CD4-positive, CD25-positive, alpha-beta regulatory T cell (primary cell): Measurements from ENCODE around the gene RPL27A. TPM values are rescaled to one million over a fixed set of nuclear protein-coding genes. Genes with fewer than 3 reads are reported as not detected.

Experiments
- ATAC-seq, 2 donors: fragments of 150-1000 bp; cut with Tn5 transposase; one replicate each; pipeline ENCODE4 v1.10.0; 2021; ENCODE audit warnings: low read depth in 2 of 2, moderate number of reproducible peaks in 2 of 2, moderate library complexity in 1 of 2
- DNase-seq, 3 donors: peaks; one replicate each; pipeline versions ENCODE4 v3.0.0 to v3.0.0-alpha.2; 2012 to 2022; ENCODE audit warnings: mixed read lengths in 1 of 3
- H3K27ac ChIP-seq: one replicate; pipeline ENCODE4 v1.7.0; 2013; ENCODE audit warnings: mild to moderate bottlenecking, low read length; ENCODE audit not compliant: insufficient read depth, poor library complexity, severe bottlenecking
- H3K27me3 ChIP-seq: one replicate; pipeline ENCODE4 v1.7.0; 2013; ENCODE audit warnings: low read length; ENCODE audit not compliant: control insufficient read depth, insufficient read depth
- H3K36me3 ChIP-seq: one replicate; pipeline ENCODE4 v1.7.0; 2013; ENCODE audit warnings: mild to moderate bottlenecking, low read length, moderate library complexity; ENCODE audit not compliant: control insufficient read depth, insufficient read depth
- H3K4me1 ChIP-seq: 2 replicates; pipeline ENCODE4 v1.7.0; 2013; ENCODE audit warnings: mild to moderate bottlenecking, low read length; ENCODE audit not compliant: insufficient read depth, control insufficient read depth, poor library complexity, severe bottlenecking
- H3K4me3 ChIP-seq: one replicate; pipeline ENCODE4 v1.7.0; 2013; ENCODE audit warnings: low read depth, mild to moderate bottlenecking, low read length, moderate library complexity
- H3K9me3 ChIP-seq, 2 experiments: 1 replicate in 1 of 2; 2 replicates in 1 of 2; pipeline ENCODE4 v1.7.0; 2013; ENCODE audit warnings: low read length in 2 of 2, mild to moderate bottlenecking in 1 of 2, moderate library complexity in 1 of 2; ENCODE audit not compliant: control insufficient read depth in 2 of 2
- H3K27ac Mint-ChIP-seq, 3 donors: one replicate each; pipeline ENCODE4 v1.8.0; 2020 to 2022; ENCODE audit warnings: mild to moderate bottlenecking in 3 of 3, mixed read lengths in 3 of 3, moderate library complexity in 2 of 3
- H3K27me3 Mint-ChIP-seq: one replicate; pipeline ENCODE4 v1.8.0; 2022; ENCODE audit warnings: mild to moderate bottlenecking, mixed read lengths
- H3K36me3 Mint-ChIP-seq: one replicate; pipeline ENCODE4 v1.8.0; 2020; ENCODE audit warnings: mixed read lengths
- H3K4me1 Mint-ChIP-seq, 4 donors: one replicate each; pipeline ENCODE4 v1.8.0; 2020 to 2022; ENCODE audit warnings: mixed read lengths in 4 of 4, mild to moderate bottlenecking in 1 of 4
- H3K4me3 Mint-ChIP-seq, 4 donors: one replicate each; pipeline ENCODE4 v1.8.0; 2020 to 2022; ENCODE audit warnings: mild to moderate bottlenecking in 4 of 4, mixed read lengths in 4 of 4, moderate library complexity in 3 of 4
- H3K9me3 Mint-ChIP-seq, 7 donors: one replicate each; pipeline ENCODE4 v1.8.0; 2020 to 2022; ENCODE audit warnings: mixed read lengths in 7 of 7, mild to moderate bottlenecking in 3 of 7, moderate library complexity in 2 of 7
- polyA plus RNA-seq, 4 donors: library from polyadenylated mRNA; unstranded; fragments of 300-500 nt; fragmentation: Illumina TruSeq; gene quantifications; one replicate each; pipeline ENCODE4 v1.2.3, GENCODE V29; 2021
- total RNA-seq: library from RNA; stranded (reverse); gene quantifications from one replicate; pipeline ENCODE4 v1.2.3, GENCODE V29; 2022

RPL27A gene
- total and polyA plus RNA-seq, 5 donors from 2014 or later, result 1,139 to 4,268 (median 2,980) TPM

DNA sequence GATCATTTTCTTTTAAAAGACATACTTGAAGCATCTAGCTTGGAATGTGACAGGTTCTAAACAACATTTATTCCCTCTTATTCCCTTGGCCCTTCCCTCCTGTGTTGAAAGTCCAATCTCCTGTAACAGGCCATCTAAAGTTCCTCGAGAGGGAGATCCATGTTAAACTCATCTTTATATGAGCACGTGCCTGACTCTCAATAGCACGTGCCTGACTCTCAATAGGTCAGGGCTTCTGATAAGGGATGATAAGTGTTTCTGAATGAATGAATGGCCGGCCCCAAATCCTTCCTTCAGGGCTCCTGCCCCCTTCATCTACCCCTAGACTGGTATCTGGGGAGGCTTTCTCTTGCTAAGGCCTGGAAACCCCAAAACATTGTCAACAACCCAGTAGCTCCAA lies 27.2 kb downstream of the RPL27A start:
- Mint-ChIP-seq H3K27me3 (no peaks in the 10 kb centered on the region), H3K4me3 (no peak overlapping the region), H3K9me3 (peaks cover 0 to 1% (median 0%) of the 10 kb centered on the region in 7 donors), H3K36me3 (no peaks in the 10 kb centered on the region), H3K27ac (peak overlapping the region in 1 of 3 donors; percentile 38), H3K4me1 (peaks cover 0 to 3% (median 0%) of the 10 kb centered on the region in 4 donors)
- Histone ChIP-seq H3K4me3 (no peak overlapping the region), H3K36me3 (no peaks in the 10 kb centered on the region), H3K4me1 (no peaks in the 10 kb centered on the region), H3K27me3 (no peaks in the 10 kb centered on the region), H3K27ac (no peak overlapping the region), H3K9me3 (no peaks in the 10 kb centered on the region)
- DNase-seq, result no peak
- no peak for ATAC-seq

DNA sequence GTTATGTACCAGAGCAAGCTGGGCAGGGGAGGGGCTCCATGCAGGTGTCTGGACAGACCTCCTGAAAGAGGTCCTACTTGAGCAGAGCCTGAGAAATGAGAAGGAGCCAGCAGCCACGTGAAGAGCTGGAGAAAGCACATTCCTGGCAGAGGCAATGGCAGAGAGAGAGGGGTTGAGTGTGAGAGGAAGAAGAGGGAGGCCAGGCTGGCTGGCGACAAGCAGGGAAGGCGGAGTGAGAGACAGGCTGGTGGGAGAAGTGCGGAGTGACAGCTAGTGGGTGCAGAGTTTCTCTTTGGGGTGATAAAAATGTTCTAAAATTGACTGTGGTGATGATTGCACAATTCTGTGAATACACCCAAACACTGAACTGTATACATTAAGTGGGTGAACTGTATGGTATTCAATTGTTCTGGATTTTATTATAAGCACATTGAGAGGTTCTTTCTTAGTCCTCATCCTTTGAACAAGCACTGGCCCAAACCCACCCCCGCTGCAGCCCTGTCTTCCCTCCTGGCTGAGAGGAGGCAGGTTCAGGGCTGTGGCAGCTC lies 29.4 kb downstream of the RPL27A start:
- DNase-seq, result no peak
- no peak overlapping the region for H3K4me3 ChIP-seq
- H3K4me1 ChIP-seq, result no peaks in the 10 kb centered on the region
- no peaks in the 10 kb centered on the region for H3K27me3 ChIP-seq
- Mint-ChIP-seq H3K27ac (peak overlapping the region in 1 of 3 donors; percentile 20), H3K27me3 (no peaks in the 10 kb centered on the region), H3K4me3 (no peak overlapping the region), H3K9me3 (peaks cover 0 to 1% (median 0%) of the 10 kb centered on the region in 7 donors), H3K36me3 (no peaks in the 10 kb centered on the region), H3K4me1 (no peaks in the 10 kb centered on the region)
- H3K36me3 ChIP-seq, result no peaks in the 10 kb centered on the region
- no peaks in the 10 kb centered on the region for H3K9me3 ChIP-seq
- no peak for ATAC-seq
- H3K27ac ChIP-seq, result no peak overlapping the region

DNA sequence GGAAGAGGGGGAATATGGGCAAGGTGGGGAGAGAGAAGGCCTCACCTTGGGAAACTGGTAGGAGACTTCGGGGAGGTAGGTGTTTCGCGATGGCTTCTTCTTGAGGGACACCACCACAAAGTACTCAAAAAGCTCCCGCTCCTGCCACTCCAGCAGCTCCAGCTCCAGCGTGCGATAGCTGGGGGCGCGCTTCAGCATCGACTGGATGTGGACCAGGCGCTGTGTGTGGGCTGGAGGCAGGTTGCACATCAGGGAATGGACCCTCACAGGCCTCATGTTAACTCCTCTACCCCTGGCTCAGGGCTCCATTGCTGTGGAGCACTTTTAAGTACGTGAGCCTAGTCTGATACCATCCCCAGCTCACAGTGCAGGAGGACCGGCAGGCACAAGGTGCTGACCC lies 29.9 kb downstream of the RPL27A start:
- H3K27me3 ChIP-seq, result no peaks in the 10 kb centered on the region
- no peak overlapping the region for H3K27ac ChIP-seq
- no peaks in the 10 kb centered on the region for H3K9me3 ChIP-seq
- Mint-ChIP-seq H3K9me3 (peaks cover 0 to 1% (median 0%) of the 10 kb centered on the region in 7 donors), H3K36me3 (no peaks in the 10 kb centered on the region), H3K27ac (no peak overlapping the region), H3K27me3 (no peaks in the 10 kb centered on the region), H3K4me3 (no peak overlapping the region), H3K4me1 (no peaks in the 10 kb centered on the region)
- ATAC-seq (no peak), DNase-seq (no peak)
- no peaks in the 10 kb centered on the region for H3K4me1 ChIP-seq
- H3K36me3 ChIP-seq, result no peaks in the 10 kb centered on the region
- no peak overlapping the region for H3K4me3 ChIP-seq

DNA sequence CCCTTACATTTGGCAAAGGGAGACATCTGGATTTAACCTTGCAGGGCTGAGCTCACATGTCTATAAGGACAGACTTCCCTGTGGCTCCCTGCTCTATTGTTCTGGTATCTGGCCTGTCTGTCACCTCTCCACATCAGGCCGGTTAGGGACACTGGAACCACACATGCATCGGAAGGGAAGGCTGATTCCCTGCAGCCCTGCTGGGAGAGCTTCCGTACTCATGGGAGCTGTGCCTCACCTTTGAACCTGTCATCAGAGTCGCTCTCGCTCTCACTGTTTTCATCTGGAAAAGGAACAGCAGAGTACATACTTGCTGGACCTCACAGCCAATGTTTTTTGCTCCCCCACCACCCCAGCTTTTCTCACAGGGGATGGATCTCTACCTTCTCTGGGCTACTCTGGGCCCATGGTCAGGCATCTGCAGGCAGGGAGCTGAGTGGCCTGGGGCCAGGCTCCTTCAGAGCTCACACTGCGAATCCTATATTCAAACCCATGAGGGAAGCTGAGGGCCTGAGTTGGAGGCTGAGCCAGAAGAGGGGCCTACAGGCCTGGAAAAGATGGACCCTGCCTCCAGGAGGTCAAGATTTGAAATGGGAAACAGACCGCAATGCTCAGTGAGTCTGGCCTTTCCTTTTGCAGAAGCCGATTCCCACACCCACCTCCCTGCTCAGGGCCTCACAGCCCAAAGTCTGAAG lies 31.3 kb downstream of the RPL27A start:
- H3K4me3 Mint-ChIP-seq, result no peak overlapping the region
- no peaks in the 10 kb centered on the region for H3K4me1 ChIP-seq
- no peak overlapping the region for H3K27ac ChIP-seq
- no peak overlapping the region for H3K4me3 ChIP-seq
- no peaks in the 10 kb centered on the region for H3K27me3 ChIP-seq
- no peaks in the 10 kb centered on the region for H3K36me3 ChIP-seq
- H3K27me3 Mint-ChIP-seq, result no peaks in the 10 kb centered on the region
- peaks cover 0 to 1% (median 0%) of the 10 kb centered on the region in 7 donors for H3K9me3 Mint-ChIP-seq
- no peaks in the 10 kb centered on the region for H3K9me3 ChIP-seq
- H3K36me3 Mint-ChIP-seq, result no peaks in the 10 kb centered on the region
- H3K27ac Mint-ChIP-seq, result peak overlapping the region in 1 of 3 donors; percentile 34
- ATAC-seq, result no peak
- no peak for DNase-seq
- peaks cover 0 to 8% (median 0%) of the 10 kb centered on the region in 4 donors for H3K4me1 Mint-ChIP-seq

DNA sequence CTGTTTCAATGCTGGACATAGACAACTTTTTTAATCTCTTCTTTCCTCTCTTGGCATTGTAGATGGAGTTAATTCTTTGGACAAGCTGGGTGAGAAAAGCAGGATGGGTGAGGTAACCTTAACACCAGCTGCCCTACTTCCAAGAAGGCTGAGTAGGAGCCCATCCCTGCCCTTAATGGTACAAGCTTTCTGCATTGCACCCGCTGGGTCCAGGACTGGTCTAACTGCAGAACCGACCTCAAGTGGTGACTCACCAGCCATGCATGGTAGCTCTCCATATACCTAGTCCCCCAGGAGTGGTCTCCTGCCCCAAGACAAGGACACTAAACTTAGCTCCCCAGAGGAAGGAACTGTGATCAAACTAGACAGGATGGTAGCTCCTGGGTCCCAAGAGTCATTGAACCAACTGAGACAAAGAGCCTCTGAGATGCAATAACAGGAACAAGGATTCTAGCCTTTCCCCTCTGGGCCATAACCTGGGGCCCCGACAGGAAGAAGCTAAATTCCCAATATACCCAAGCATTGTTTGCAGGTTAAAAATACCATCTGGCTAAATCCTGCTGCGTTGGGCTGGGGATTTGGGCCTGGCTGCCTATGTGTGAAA lies 32.1 kb downstream of the RPL27A start:
- H3K27ac ChIP-seq, result no peak overlapping the region
- H3K27me3 ChIP-seq, result no peaks in the 10 kb centered on the region
- peaks cover 0 to 8% (median 0%) of the 10 kb centered on the region in 4 donors for H3K4me1 Mint-ChIP-seq
- H3K4me1 ChIP-seq, result no peaks in the 10 kb centered on the region
- H3K9me3 Mint-ChIP-seq, result peaks cover 0 to 1% (median 0%) of the 10 kb centered on the region in 7 donors
- H3K9me3 ChIP-seq, result no peaks in the 10 kb centered on the region
- ATAC-seq (no peak), DNase-seq (no peak)
- H3K4me3 ChIP-seq, result no peak overlapping the region
- H3K4me3 Mint-ChIP-seq, result no peak overlapping the region
- no peak overlapping the region for H3K27ac Mint-ChIP-seq
- no peaks in the 10 kb centered on the region for H3K36me3 ChIP-seq
- H3K36me3 Mint-ChIP-seq, result no peaks in the 10 kb centered on the region
- H3K27me3 Mint-ChIP-seq, result no peaks in the 10 kb centered on the region

DNA sequence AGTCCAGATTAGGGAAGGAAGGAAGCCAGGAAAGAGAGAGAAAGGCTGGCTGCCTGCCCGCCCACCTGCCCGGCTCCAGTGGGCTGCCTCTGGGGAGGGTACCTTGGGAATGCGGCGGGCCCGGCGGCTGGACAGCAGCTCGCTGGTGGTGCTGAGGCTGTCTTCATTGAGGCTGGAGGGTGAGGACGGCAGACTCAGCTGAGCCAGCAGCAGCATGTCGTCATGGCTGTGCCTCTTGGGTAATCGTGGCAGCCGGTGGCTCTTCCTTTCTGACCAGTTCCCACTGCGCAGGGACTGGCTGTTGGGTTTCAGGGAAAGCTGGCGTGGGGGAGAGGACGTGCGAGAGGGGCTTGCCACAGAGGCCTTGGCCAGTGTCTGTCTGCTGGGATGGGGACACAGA lies 32.9 kb downstream of the RPL27A start:
- Histone ChIP-seq H3K4me1 (no peaks in the 10 kb centered on the region), H3K36me3 (no peaks in the 10 kb centered on the region), H3K4me3 (no peak overlapping the region), H3K27ac (no peak overlapping the region), H3K9me3 (no peaks in the 10 kb centered on the region), H3K27me3 (no peaks in the 10 kb centered on the region)
- Mint-ChIP-seq H3K4me3 (no peak overlapping the region), H3K36me3 (no peaks in the 10 kb centered on the region), H3K27ac (no peak overlapping the region), H3K4me1 (peaks cover 0 to 8% (median 0%) of the 10 kb centered on the region in 4 donors), H3K9me3 (peaks cover 0 to 1% (median 0%) of the 10 kb centered on the region in 7 donors), H3K27me3 (no peaks in the 10 kb centered on the region)
- ATAC-seq (no peak), DNase-seq (no peak)

DNA sequence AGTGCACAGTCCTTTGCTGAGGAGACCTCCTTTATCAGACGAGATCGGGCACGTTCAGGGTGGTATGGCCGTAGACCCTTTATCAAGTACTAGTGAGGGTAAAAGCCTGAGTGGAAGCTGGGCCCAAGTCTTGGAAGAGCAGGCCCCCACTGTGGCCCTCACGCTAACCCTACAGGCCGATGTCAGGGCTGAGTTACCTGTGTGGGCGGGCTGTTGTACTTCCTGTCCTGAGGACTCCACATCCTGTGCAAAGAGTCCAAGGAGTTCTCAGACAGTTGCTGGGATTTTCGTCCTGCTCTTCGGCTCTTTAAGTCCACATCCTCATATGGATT lies 34.9 kb downstream of the RPL27A start:
- Histone ChIP-seq H3K36me3 (no peaks in the 10 kb centered on the region), H3K27me3 (no peaks in the 10 kb centered on the region), H3K4me1 (no peaks in the 10 kb centered on the region), H3K4me3 (no peak overlapping the region), H3K9me3 (no peaks in the 10 kb centered on the region), H3K27ac (no peak overlapping the region)
- ATAC-seq, result no peak
- Mint-ChIP-seq H3K4me3 (no peak overlapping the region), H3K36me3 (no peaks in the 10 kb centered on the region), H3K4me1 (peaks cover 0 to 8% (median 0%) of the 10 kb centered on the region in 4 donors), H3K27me3 (peaks cover 6% of the 10 kb centered on the region), H3K27ac (no peak overlapping the region), H3K9me3 (peaks cover 0 to 1% (median 0%) of the 10 kb centered on the region in 7 donors)
- DNase-seq, result no peak
